Measurements from ENCODE around the gene PAK5. TPM values are rescaled to one million over a fixed set of nuclear protein-coding genes. Genes with fewer than 3 reads are reported as not detected.

PAK5 gene
- total and polyA plus RNA-seq, 2 of the 13 experiments (the other 11 are each of a cell fraction or from before 2014, with no cell fraction given) = not detected

- POLR2A ChIA-PET = no interaction called here
- H3K9me3 ChIP-seq (ENCODE audit: low read length) = no peaks in the 10 kb centered on the region
- TF ChIP-seq TMF1 (CRISPR knock-in tag; IDR thresholded peaks at IDR 0.05; ENCODE audit: low read depth) = no peak
- no peak for TF ChIP-seq ZNF512B (CRISPR knock-in tag; IDR thresholded peaks at IDR 0.05; ENCODE audit: borderline replicate concordance)
- TF ChIP-seq ZBTB46 (CRISPR knock-in tag; IDR thresholded peaks at IDR 0.05; ENCODE audit: borderline replicate concordance) = no peak
- no peak for TF ChIP-seq NCOA5 (CRISPR knock-in tag; IDR thresholded peaks at IDR 0.05)
- TF ChIP-seq ZNF451 (CRISPR knock-in tag; IDR thresholded peaks at IDR 0.05) = no peak
- TF ChIP-seq ZBTB42 (CRISPR knock-in tag; IDR thresholded peaks at IDR 0.05) = no peak
- TF ChIP-seq ZMYM2 (CRISPR knock-in tag; IDR thresholded peaks at IDR 0.05) = no peak
- no peak for TF ChIP-seq MAFK (conservative IDR thresholded peaks at IDR 0.05 in 1 of 2, IDR thresholded peaks at IDR 0.05 in 1 of 2; ENCODE audit: low read length in 2 of 2)
- TF ChIP-seq DNMT1 (CRISPR knock-in tag; IDR thresholded peaks at IDR 0.05) = no peak
- TF ChIP-seq HOXA3 (CRISPR knock-in tag; IDR thresholded peaks at IDR 0.05) = no peak
- TF ChIP-seq HCFC1 (IDR thresholded peaks at IDR 0.05; ENCODE audit: low read depth, low read length) = no peak
- no peak for TF ChIP-seq ARNT (IDR thresholded peaks at IDR 0.05)
- TF ChIP-seq CERS6 (CRISPR knock-in tag; IDR thresholded peaks at IDR 0.05) = no peak
- no peak for TF ChIP-seq ZNF18 (CRISPR knock-in tag; IDR thresholded peaks at IDR 0.05; ENCODE audit: insufficient replicate concordance)
- no peak for TF ChIP-seq POLR2G (IDR thresholded peaks at IDR 0.05; ENCODE audit: low read depth, low read length)
- TF ChIP-seq TBX3 (IDR thresholded peaks at IDR 0.05; ENCODE audit: borderline replicate concordance) = no peak
- no peak for TF ChIP-seq CENPT (CRISPR knock-in tag; IDR thresholded peaks at IDR 0.05; ENCODE audit: low read depth)
- 2% methylated on average over 4 of the region's 4 CpGs for WGBS (ENCODE audit: low lambda C conversion rate)
- no peak for FAIRE-seq
- no peak overlapping the region for H3K4me2 ChIP-seq (ENCODE audit: low read depth, low read length)
- H3K36me3 ChIP-seq (replicated peaks in 1 of 2; ENCODE audit: control insufficient read depth in 1 of 2, insufficient read depth in 2 of 2, low read length in 2 of 2) = no peaks in the 10 kb centered on the region
- no TSS peak for BruUV-seq (replicated peaks)
- no peaks in the 10 kb centered on the region for H3K27me3 ChIP-seq (ENCODE audit: control insufficient read depth in 1 of 2, insufficient read depth in 2 of 2, low read length in 2 of 2)
- H3K27ac ChIP-seq (ENCODE audit: extremely low read length, insufficient read depth, low read length) = no peak overlapping the region
- CTCF ChIA-PET (ENCODE audit: low intra/inter-chr PET ratio, low total read pairs) = no interaction called here
- H3K79me2 ChIP-seq (ENCODE audit: insufficient read depth, low read length) = no peaks in the 10 kb centered on the region
- no peak overlapping the region for H3K9ac ChIP-seq (ENCODE audit: insufficient read depth, low read depth, low read length)
- H3K4me3 ChIP-seq (replicated peaks in 1 of 3; ENCODE audit: insufficient read depth in 1 of 3, low read depth in 2 of 3, low read length in 3 of 3) = no peak overlapping the region
- DNase-seq (ENCODE audit: low spot score) = no peak
- ATAC-seq = no peak
- intact Hi-C loops (cut with micrococcal nuclease; ENCODE audit: unreplicated experiment) = no loop called here
- no peaks in the 10 kb centered on the region for H4K20me1 ChIP-seq (ENCODE audit: insufficient read depth, low read length)
- H2AFZ ChIP-seq (ENCODE audit: low read length) = no peak overlapping the region
- no peaks in the 10 kb centered on the region for H3K4me1 ChIP-seq (ENCODE audit: insufficient read depth, low read length)
- in situ Hi-C loops (cut with HindIII; ENCODE audit: extremely low pct_ligation_motif_present, low pct_unique_long_range_greater_than_20kb) = no loop called here
These were observed 152.4 kb downstream of the PAK5 start for GRCh38 chr20:9686455-9686854.
